Effector memory CD4-positive, alpha-beta T cell (primary cell): ENCODE results near the gene NEURL3.

ENCODE experiments used
- DNase-seq, 3 donors: peaks; one replicate each; pipeline ENCODE4 v3.0.0-alpha.2; 2020
- H3K27ac ChIP-seq: 2 replicates; pipeline ENCODE4 v1.7.0; 2013; ENCODE audit warnings: mild to moderate bottlenecking, low read length, moderate library complexity; ENCODE audit not compliant: insufficient read depth, poor library complexity, severe bottlenecking
- H3K27me3 ChIP-seq: replicated peaks from 2 replicates; pipeline ENCODE4 v1.7.0; 2013; ENCODE audit warnings: mild to moderate bottlenecking, low read length; ENCODE audit not compliant: insufficient read depth, control insufficient read depth, poor library complexity, severe bottlenecking
- H3K36me3 ChIP-seq: 2 replicates; pipeline ENCODE4 v1.7.0; 2013; ENCODE audit warnings: mild to moderate bottlenecking, low read length, moderate library complexity; ENCODE audit not compliant: control insufficient read depth, insufficient read depth
- H3K4me1 ChIP-seq: 2 replicates; pipeline ENCODE4 v1.7.0; 2013; ENCODE audit warnings: low read length, mild to moderate bottlenecking; ENCODE audit not compliant: control insufficient read depth, insufficient read depth, poor library complexity, severe bottlenecking
- H3K4me3 ChIP-seq: 2 replicates; pipeline ENCODE4 v1.7.0; 2013; ENCODE audit warnings: low read length, low read depth, mild to moderate bottlenecking; ENCODE audit not compliant: insufficient read depth, poor library complexity, severe bottlenecking
- H3K9me3 ChIP-seq: 2 replicates; pipeline ENCODE4 v1.7.0; 2013; ENCODE audit warnings: mild to moderate bottlenecking, low read length, moderate library complexity; ENCODE audit not compliant: control insufficient read depth

Gene NEURL3

GRCh38 chr2:96528006-96528699, 23.0 kb upstream of the NEURL3 start:
- Histone ChIP-seq H3K9me3 (no peaks in the 10 kb centered on the region), H3K27ac (peak overlapping the region; percentile 11), H3K4me1 (peaks cover 59% of the 10 kb centered on the region), H3K27me3 (no peaks in the 10 kb centered on the region), H3K36me3 (no peaks in the 10 kb centered on the region), H3K4me3 (peak overlapping the region; percentile 42)
- DNase-seq: peak in 2 of 3 donors; percentile 27 to 44

- peak overlapping the region; percentile 58 for H3K27ac ChIP-seq
- peaks cover 57% of the 10 kb centered on the region for H3K4me1 ChIP-seq
Measured at GRCh38 chr2:96527286-96528005, 22.3 kb upstream of the NEURL3 start.

GRCh38 chr2:96526615-96527285, 21.6 kb upstream of the NEURL3 start:
- H3K36me3 ChIP-seq: no peaks in the 10 kb centered on the region
- no peak for DNase-seq
- H3K4me1 ChIP-seq: peaks cover 52% of the 10 kb centered on the region
- peak overlapping the region; percentile 58 for H3K27ac ChIP-seq
- no peaks in the 10 kb centered on the region for H3K9me3 ChIP-seq
- H3K4me3 ChIP-seq: peak overlapping the region; percentile 76
- H3K27me3 ChIP-seq: no peaks in the 10 kb centered on the region

More at GRCh38 chr2:96527286-96528005, 22.3 kb upstream of the NEURL3 start:
- no peaks in the 10 kb centered on the region for H3K27me3 ChIP-seq
- peak; percentile 26 to 43 (median 32) for DNase-seq
- no peaks in the 10 kb centered on the region for H3K36me3 ChIP-seq
- peak overlapping the region; percentile 76 for H3K4me3 ChIP-seq
- H3K9me3 ChIP-seq: no peaks in the 10 kb centered on the region

- H3K9me3 ChIP-seq: no peaks in the 10 kb centered on the region
- H3K4me3 ChIP-seq: no peak overlapping the region
- no peaks in the 10 kb centered on the region for H3K27me3 ChIP-seq
- no peak overlapping the region for H3K27ac ChIP-seq
- no peak for DNase-seq
- no peaks in the 10 kb centered on the region for H3K36me3 ChIP-seq
- H3K4me1 ChIP-seq: peaks cover 46% of the 10 kb centered on the region
Measured at GRCh38 chr2:96526101-96526591, 21.0 kb upstream of the NEURL3 start.

- no peaks in the 10 kb centered on the region for H3K27me3 ChIP-seq
- peaks cover 41% of the 10 kb centered on the region for H3K4me1 ChIP-seq
- no peak for DNase-seq
- no peak overlapping the region for H3K4me3 ChIP-seq
- H3K27ac ChIP-seq: no peak overlapping the region
- H3K9me3 ChIP-seq: no peaks in the 10 kb centered on the region
- H3K36me3 ChIP-seq: no peaks in the 10 kb centered on the region
Measured at GRCh38 chr2:96525211-96525507, 20.0 kb upstream of the NEURL3 start.

- Histone ChIP-seq H3K27ac (no peak overlapping the region), H3K4me1 (peaks cover 41% of the 10 kb centered on the region), H3K27me3 (no peaks in the 10 kb centered on the region), H3K4me3 (no peak overlapping the region), H3K36me3 (no peaks in the 10 kb centered on the region), H3K9me3 (no peaks in the 10 kb centered on the region)
- DNase-seq: no peak
Measured at GRCh38 chr2:96524482-96525210, 19.5 kb upstream of the NEURL3 start.

GRCh38 chr2:96523659-96524481, 18.7 kb upstream of the NEURL3 start:
- H3K36me3 ChIP-seq: no peaks in the 10 kb centered on the region
- no peak overlapping the region for H3K27ac ChIP-seq
- no peaks in the 10 kb centered on the region for H3K27me3 ChIP-seq
- peaks cover 39% of the 10 kb centered on the region for H3K4me1 ChIP-seq
- H3K9me3 ChIP-seq: no peaks in the 10 kb centered on the region
- H3K4me3 ChIP-seq: no peak overlapping the region
- DNase-seq: no peak

- DNase-seq: no peak
- H3K4me1 ChIP-seq: peaks cover 27% of the 10 kb centered on the region
- no peak overlapping the region for H3K4me3 ChIP-seq
Measured at GRCh38 chr2:96522304-96523203, 17.4 kb upstream of the NEURL3 start.

More at GRCh38 chr2:96522304-96523203, 17.4 kb upstream of the NEURL3 start:
- H3K9me3 ChIP-seq: no peaks in the 10 kb centered on the region
- no peak overlapping the region for H3K27ac ChIP-seq
- H3K36me3 ChIP-seq: no peaks in the 10 kb centered on the region
- no peaks in the 10 kb centered on the region for H3K27me3 ChIP-seq
